MCF 10A (cell line): ENCODE measurements around the gene ZKSCAN1. TPM values are rescaled to one million over a fixed set of nuclear protein-coding genes. Genes with fewer than 3 reads are reported as not detected.
A peak's percentile ranks its signal among the peaks of the same experiment; 100 is the strongest.

ENCODE experiments used
- BruUV-seq: library from RNA; stranded (reverse); fragments of 400-500 nt; replicated peaks from 2 replicates; lab custom pipeline; 2021; lab: Mats Ljungman, UMichigan
- CTCF ChIA-PET: fragments of 300-600 bp; sonication (Branson Sonifier 250); formaldehyde crosslinking; extraction: SDS; loops from one replicate; lab custom pipeline; 2021; ENCODE audit warnings: antibody characterized with exemption, inconsistent platforms; lab: Yijun Ruan, JAX
- POLR2A ChIA-PET: fragments of 300-600, 350-650 bp; sonication (Branson Sonifier 250); formaldehyde crosslinking; extraction: SDS; loops from one replicate; lab custom pipeline; 2020; ENCODE audit warnings: antibody characterized with exemption, inconsistent platforms; lab: Yijun Ruan, JAX
- DNase-seq: peaks from one replicate; pipeline ENCODE4 v3.0.0-alpha.2; 2018; ENCODE audit not compliant: unreplicated experiment
- H3K27ac Mint-ChIP-seq: one replicate; pipeline ENCODE4 v1.8.0; 2022; ENCODE audit warnings: mild to moderate bottlenecking, low read depth, mixed read lengths; ENCODE audit not compliant: unreplicated experiment
- H3K27me3 Mint-ChIP-seq: one replicate; pipeline ENCODE4 v1.8.0; 2022; ENCODE audit warnings: mixed read lengths; ENCODE audit not compliant: insufficient read depth, unreplicated experiment
- H3K36me3 Mint-ChIP-seq: one replicate; pipeline ENCODE4 v1.8.0; 2022; ENCODE audit warnings: mild to moderate bottlenecking, moderate library complexity, mixed read lengths; ENCODE audit not compliant: insufficient read depth, unreplicated experiment
- H3K4me1 Mint-ChIP-seq: one replicate; pipeline ENCODE4 v1.8.0; 2022; ENCODE audit warnings: mixed read lengths; ENCODE audit not compliant: insufficient read depth, unreplicated experiment
- H3K4me3 Mint-ChIP-seq: one replicate; pipeline ENCODE4 v1.8.0; 2022; ENCODE audit warnings: mild to moderate bottlenecking, moderate library complexity, mixed read lengths; ENCODE audit not compliant: unreplicated experiment
- H3K9me3 Mint-ChIP-seq: one replicate; pipeline ENCODE4 v1.8.0; 2022; ENCODE audit warnings: mixed read lengths; ENCODE audit not compliant: unreplicated experiment
- intact Hi-C: fragments of 100-400 bp; cut with micrococcal nuclease; formaldehyde crosslinking; loops from 2 replicates; pipeline ENCODE4 v1.14.1; 2022
- total RNA-seq: library from RNA; stranded (reverse); gene quantifications from 2 replicates; pipeline ENCODE4 v1.2.3, GENCODE V29; 2022
- TF ChIP-seq, protein P1 (sequence below): fragments of 200-600 bp; IDR thresholded peaks from one replicate; pipeline ENCODE4 v1.8.0; 2022; ENCODE audit warnings: antibody characterized with exemption, mild to moderate bottlenecking; ENCODE audit not compliant: unreplicated experiment

Gene ZKSCAN1
- total RNA-seq, 1 experiment from 2014 or later: 80.2 TPM

DNA sequence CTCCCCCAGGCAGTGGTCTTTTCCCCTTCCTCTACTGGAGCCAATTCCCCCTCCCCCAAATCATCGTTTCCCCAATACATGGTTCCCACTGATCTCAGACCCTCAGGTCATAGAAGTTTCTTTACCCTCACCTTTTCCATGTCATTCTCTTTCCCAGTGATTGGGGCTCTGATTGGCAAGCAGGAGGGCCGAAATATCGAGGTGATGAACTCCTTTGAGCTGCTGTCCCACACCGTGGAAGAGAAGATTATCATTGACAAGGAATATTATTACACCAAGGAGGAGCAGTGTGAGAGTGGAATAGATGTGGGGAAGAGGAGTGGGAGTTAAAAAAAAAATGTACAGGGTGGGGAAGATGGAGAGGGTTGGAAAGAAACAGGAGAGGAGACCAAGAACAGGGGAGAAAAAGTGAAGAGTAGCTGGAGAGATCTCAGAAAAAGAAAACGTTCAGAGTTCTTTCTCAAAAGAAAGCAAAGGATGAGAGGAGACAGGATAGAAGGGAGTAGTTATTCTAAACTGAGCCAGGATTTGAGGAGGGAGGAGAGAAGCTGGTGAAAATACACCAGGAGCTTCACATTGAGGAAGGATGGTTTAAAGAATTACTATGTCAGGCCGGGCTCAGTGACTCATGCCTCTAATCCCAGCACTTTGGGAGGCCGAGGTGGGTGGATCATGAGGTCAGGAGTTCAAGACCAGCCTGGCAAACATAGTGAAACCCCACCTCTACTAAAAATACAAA lies 74.2 kb downstream of the ZKSCAN1 start:
- intact Hi-C loops: loop anchor here (1.0 to 10.0 kb wide), 2 partner anchors 11 to 175 kb away; partner anchors contain the start of gene TRIM4
- TF ChIP-seq, protein P1, sequence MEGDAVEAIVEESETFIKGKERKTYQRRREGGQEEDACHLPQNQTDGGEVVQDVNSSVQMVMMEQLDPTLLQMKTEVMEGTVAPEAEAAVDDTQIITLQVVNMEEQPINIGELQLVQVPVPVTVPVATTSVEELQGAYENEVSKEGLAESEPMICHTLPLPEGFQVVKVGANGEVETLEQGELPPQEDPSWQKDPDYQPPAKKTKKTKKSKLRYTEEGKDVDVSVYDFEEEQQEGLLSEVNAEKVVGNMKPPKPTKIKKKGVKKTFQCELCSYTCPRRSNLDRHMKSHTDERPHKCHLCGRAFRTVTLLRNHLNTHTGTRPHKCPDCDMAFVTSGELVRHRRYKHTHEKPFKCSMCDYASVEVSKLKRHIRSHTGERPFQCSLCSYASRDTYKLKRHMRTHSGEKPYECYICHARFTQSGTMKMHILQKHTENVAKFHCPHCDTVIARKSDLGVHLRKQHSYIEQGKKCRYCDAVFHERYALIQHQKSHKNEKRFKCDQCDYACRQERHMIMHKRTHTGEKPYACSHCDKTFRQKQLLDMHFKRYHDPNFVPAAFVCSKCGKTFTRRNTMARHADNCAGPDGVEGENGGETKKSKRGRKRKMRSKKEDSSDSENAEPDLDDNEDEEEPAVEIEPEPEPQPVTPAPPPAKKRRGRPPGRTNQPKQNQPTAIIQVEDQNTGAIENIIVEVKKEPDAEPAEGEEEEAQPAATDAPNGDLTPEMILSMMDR: no peak
- peak overlapping the region; percentile 76 for H3K27ac Mint-ChIP-seq
- H3K4me1 Mint-ChIP-seq: peaks cover 18% of the 10 kb centered on the region
- BruUV-seq: no TSS peak
- POLR2A ChIA-PET: interaction anchor here (0.6 to 3.7 kb wide), 17 partner anchors 9 to 590 kb away, joined by 3 to 92 read pairs (median 3); partner anchors contain the start of genes AP4M1, LAMTOR4, MBLAC1 and MCM7
- peak overlapping the region; percentile 92 for H3K4me3 Mint-ChIP-seq
- no peaks in the 10 kb centered on the region for H3K9me3 Mint-ChIP-seq
- peaks cover 56% of the 10 kb centered on the region for H3K36me3 Mint-ChIP-seq
- CTCF ChIA-PET: interaction anchor here (0.6 to 0.7 kb wide), 6 partner anchors 67 to 1512 kb away, joined by 3 read pairs; no protein-coding TSS in a partner anchor
- no peak for DNase-seq
- no peaks in the 10 kb centered on the region for H3K27me3 Mint-ChIP-seq

DNA sequence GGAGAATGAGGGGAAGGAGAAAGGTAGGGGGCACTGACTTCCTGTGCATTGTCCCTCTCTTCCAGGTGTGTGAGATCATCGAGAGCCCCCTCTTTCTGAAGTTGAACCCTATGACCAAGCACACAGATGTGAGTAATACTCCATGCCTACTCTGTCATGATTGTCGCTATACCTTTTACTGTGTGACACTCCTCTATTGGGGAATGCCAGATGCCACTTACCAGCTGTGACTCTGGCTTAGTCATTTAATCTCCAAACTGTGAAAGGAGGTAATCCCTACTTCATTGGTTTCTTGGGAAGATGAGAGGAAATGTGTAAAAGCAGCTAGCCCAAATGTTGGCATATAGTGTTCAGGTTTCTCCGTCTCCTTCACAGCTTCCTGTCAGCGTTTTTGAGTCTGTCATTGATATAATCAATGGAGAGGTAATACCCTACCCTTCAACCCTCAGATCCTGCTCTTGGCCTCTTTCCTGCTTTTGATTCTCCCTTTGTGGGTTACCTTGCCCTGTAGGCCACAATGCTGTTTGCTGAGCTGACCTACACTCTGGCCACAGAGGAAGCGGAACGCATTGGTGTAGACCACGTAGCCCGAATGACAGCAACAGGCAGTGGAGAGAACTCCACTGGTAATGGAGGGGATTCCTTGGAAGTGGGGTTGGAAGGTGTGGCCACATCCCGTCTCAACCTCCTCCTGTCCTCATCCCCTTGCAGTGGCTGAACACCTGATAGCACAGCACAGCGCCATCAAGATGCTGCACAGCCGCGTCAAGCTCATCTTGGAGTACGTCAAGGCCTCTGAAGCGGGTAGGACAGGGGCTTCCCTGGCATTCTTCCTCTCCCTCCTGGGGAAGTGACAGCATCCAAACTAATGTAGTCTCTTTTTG lies 75.4 kb downstream of the ZKSCAN1 start:
- no TSS peak for BruUV-seq
- Mint-ChIP-seq H3K4me3 (peak overlapping the region; percentile 31), H3K4me1 (peaks cover 18% of the 10 kb centered on the region), H3K27ac (no peak overlapping the region), H3K36me3 (peaks cover 67% of the 10 kb centered on the region), H3K27me3 (no peaks in the 10 kb centered on the region), H3K9me3 (no peaks in the 10 kb centered on the region)
- no peak for DNase-seq
- POLR2A ChIA-PET: interaction anchor here (0.9 to 3.7 kb wide), 6 partner anchors 10 to 58 kb away, joined by 3 to 92 read pairs (median 5); partner anchors contain the start of genes AP4M1, LAMTOR4, MBLAC1 and MCM7
- TF ChIP-seq, protein P1: no peak
- intact Hi-C loops: no loop called here
- CTCF ChIA-PET: interaction anchor here (0.7 kb wide), 1 partner anchor 26 kb away, joined by 3 read pairs; no protein-coding TSS in a partner anchor

Other genes starting within 250 kb of the ZKSCAN1 start
- gene CYP3A4, start 231.4 kb upstream of the ZKSCAN1 start, total RNA-seq: not detected in 2 replicates
- gene CYP3A43, start 187.6 kb upstream of the ZKSCAN1 start, total RNA-seq: not detected in 2 replicates
- not detected in 2 replicates for gene OR2AE1, start 138.6 kb upstream of the ZKSCAN1 start, total RNA-seq
- 28.1 and 28.2 TPM in 2 replicates for gene TRIM4, start 96.1 kb upstream of the ZKSCAN1 start, total RNA-seq
- not detected in 2 replicates for gene GJC3, start 86.0 kb upstream of the ZKSCAN1 start, total RNA-seq
- 0.58 and 0.59 TPM in 2 replicates for gene AZGP1, start 39.6 kb upstream of the ZKSCAN1 start, total RNA-seq
- gene ZSCAN21, start 34.2 kb downstream of the ZKSCAN1 start, total RNA-seq: 13.8 and 14.7 TPM in 2 replicates
- 23.7 and 24.8 TPM in 2 replicates for gene ZNF3, start 66.1 kb downstream of the ZKSCAN1 start, total RNA-seq
- gene COPS6, start 73.4 kb downstream of the ZKSCAN1 start, total RNA-seq: 85.2 and 103 TPM in 2 replicates
- 38.5 and 67.8 TPM in 2 replicates for gene MCM7, start 85.8 kb downstream of the ZKSCAN1 start, total RNA-seq
- 13.5 and 13.6 TPM in 2 replicates for gene AP4M1, start 86.0 kb downstream of the ZKSCAN1 start, total RNA-seq
- 47.2 and 58.9 TPM in 2 replicates for gene TAF6, start 103.8 kb downstream of the ZKSCAN1 start, total RNA-seq
- 2.9 and 3.0 TPM in 2 replicates for gene CNPY4, start 104.0 kb downstream of the ZKSCAN1 start, total RNA-seq
- gene MBLAC1, start 111.4 kb downstream of the ZKSCAN1 start, total RNA-seq: 2.5 and 3.2 TPM in 2 replicates
- 76.6 and 87.3 TPM in 2 replicates for gene LAMTOR4, start 133.3 kb downstream of the ZKSCAN1 start, total RNA-seq
- gene TRAPPC14, start 143.1 kb downstream of the ZKSCAN1 start, total RNA-seq: 18.0 and 21.7 TPM in 2 replicates
- gene GAL3ST4, start 153.0 kb downstream of the ZKSCAN1 start, total RNA-seq: 0.17 and 0.26 TPM in 2 replicates
- 0.65 and 1.0 TPM in 2 replicates for gene GPC2, start 161.8 kb downstream of the ZKSCAN1 start, total RNA-seq
- gene STAG3, start 162.3 kb downstream of the ZKSCAN1 start, total RNA-seq: 1.1 and 1.5 TPM in 2 replicates
- gene PVRIG, start 204.4 kb downstream of the ZKSCAN1 start, total RNA-seq: 0.74 TPM in 1 of 2 replicates, not detected in the other